ENCODE results near the gene DLGAP3.
"Not testable (repeated sequence)": the region's sequence is repeated elsewhere in the genome, so short reads cannot be mapped to it uniquely, and the experiment has no call there.

Gene DLGAP3

GRCh38 chr1:34824817-34825454 is 104.5 kb downstream of the DLGAP3 start:
- Histone ChIP-seq H3K27ac (ENCODE audit: low read length) (no peak overlapping the region), H3K4me1 (ENCODE audit: insufficient read depth, low read length) (no peaks in the 10 kb centered on the region), H3K9me3 (ENCODE audit: insufficient read depth, low read depth, low read length) (no peaks in the 10 kb centered on the region), H3K4me3 (ENCODE audit: low read length) (no peak overlapping the region), H3K27me3 (ENCODE audit: insufficient read depth, low read length) (no peaks in the 10 kb centered on the region), H3K36me3 (ENCODE audit: insufficient read depth, low read depth, low read length) (no peaks in the 10 kb centered on the region), H3K9ac (ENCODE audit: low read depth, low read length) (no peak overlapping the region)

GRCh38 chr1:34822202-34822601 is 107.2 kb downstream of the DLGAP3 start:
- Histone ChIP-seq H3K36me3 (ENCODE audit: insufficient read depth, low read depth, low read length) (no peaks in the 10 kb centered on the region), H3K9ac (ENCODE audit: low read depth, low read length) (no peak overlapping the region), H3K4me1 (ENCODE audit: insufficient read depth, low read length) (no peaks in the 10 kb centered on the region)

GRCh38 chr1:34818862-34819261 is 110.6 kb downstream of the DLGAP3 start:
- H3K36me3 ChIP-seq (ENCODE audit: insufficient read depth, low read depth, low read length); H3K27me3 ChIP-seq (ENCODE audit: insufficient read depth, low read length); H3K4me3 ChIP-seq (ENCODE audit: low read length); H3K9me3 ChIP-seq (ENCODE audit: insufficient read depth, low read depth, low read length); H3K27ac ChIP-seq (ENCODE audit: low read length); H3K4me1 ChIP-seq (ENCODE audit: insufficient read depth, low read length); H3K9ac ChIP-seq (ENCODE audit: low read depth, low read length): not testable (repeated sequence)

More at GRCh38 chr1:34822202-34822601, 107.2 kb downstream of the DLGAP3 start:
- Histone ChIP-seq H3K4me3 (ENCODE audit: low read length) (no peak overlapping the region), H3K9me3 (ENCODE audit: insufficient read depth, low read depth, low read length) (no peaks in the 10 kb centered on the region), H3K27me3 (ENCODE audit: insufficient read depth, low read length) (no peaks in the 10 kb centered on the region), H3K27ac (ENCODE audit: low read length) (no peak overlapping the region)

GRCh38 chr1:34816778-34817177 is 112.7 kb downstream of the DLGAP3 start:
- no peaks in the 10 kb centered on the region for H3K27me3 ChIP-seq (ENCODE audit: insufficient read depth, low read length)
- no peak overlapping the region for H3K27ac ChIP-seq (ENCODE audit: low read length)
- no peak overlapping the region for H3K9ac ChIP-seq (ENCODE audit: low read depth, low read length)
- no peaks in the 10 kb centered on the region for H3K9me3 ChIP-seq (ENCODE audit: insufficient read depth, low read depth, low read length)
- no peaks in the 10 kb centered on the region for H3K4me1 ChIP-seq (ENCODE audit: insufficient read depth, low read length)
- no peaks in the 10 kb centered on the region for H3K36me3 ChIP-seq (ENCODE audit: insufficient read depth, low read depth, low read length)
- H3K4me3 ChIP-seq (ENCODE audit: low read length) = no peak overlapping the region

- H3K4me3 ChIP-seq (ENCODE audit: low read length) = no peak overlapping the region
- H3K36me3 ChIP-seq (ENCODE audit: insufficient read depth, low read depth, low read length) = no peaks in the 10 kb centered on the region
These were observed 113.1 kb downstream of the DLGAP3 start for GRCh38 chr1:34816332-34816731.

More at GRCh38 chr1:34816332-34816731, 113.1 kb downstream of the DLGAP3 start:
- Histone ChIP-seq H3K27me3 (ENCODE audit: insufficient read depth, low read length) (no peaks in the 10 kb centered on the region), H3K9me3 (ENCODE audit: insufficient read depth, low read depth, low read length) (no peaks in the 10 kb centered on the region), H3K27ac (ENCODE audit: low read length) (no peak overlapping the region), H3K4me1 (ENCODE audit: insufficient read depth, low read length) (no peaks in the 10 kb centered on the region), H3K9ac (ENCODE audit: low read depth, low read length) (no peak overlapping the region)

All from iPS-20b (cell line).